ENCODE measurements around the gene AHNAK.
A peak's percentile ranks its signal among the peaks of the same experiment; 100 is the strongest.

AHNAK gene

GRCh38 chr11:62497132-62497801 lies 49.3 kb downstream of the AHNAK start:
- no peak overlapping the region for H3K4me3 ChIP-seq (ENCODE audit: low read depth, low read length)
- DNase-seq (ENCODE audit: low read depth): peak; percentile 50
- TF ChIP-seq CTCF (IDR thresholded peaks at IDR 0.05; ENCODE audit: control insufficient read depth, extremely low read depth, insufficient read depth): peak; percentile 93

- no peak for TF ChIP-seq CTCF (IDR thresholded peaks at IDR 0.05; ENCODE audit: control insufficient read depth, extremely low read depth, insufficient read depth)
- no peak overlapping the region for H3K4me3 ChIP-seq (ENCODE audit: low read depth, low read length)
- no peak for DNase-seq (ENCODE audit: low read depth)
Observed at GRCh38 chr11:62496676-62497075, 49.9 kb downstream of the AHNAK start.

- no peak overlapping the region for H3K4me3 ChIP-seq (ENCODE audit: low read depth, low read length)
- DNase-seq (ENCODE audit: low read depth): no peak
- no peak for TF ChIP-seq CTCF (IDR thresholded peaks at IDR 0.05; ENCODE audit: control insufficient read depth, extremely low read depth, insufficient read depth)
Observed at GRCh38 chr11:62494246-62494645, 52.4 kb downstream of the AHNAK start.

- DNase-seq (ENCODE audit: low read depth): no peak
- TF ChIP-seq CTCF (IDR thresholded peaks at IDR 0.05; ENCODE audit: control insufficient read depth, extremely low read depth, insufficient read depth): no peak
- no peak overlapping the region for H3K4me3 ChIP-seq (ENCODE audit: low read depth, low read length)
Observed at GRCh38 chr11:62493801-62494200, 52.8 kb downstream of the AHNAK start.

- DNase-seq (ENCODE audit: low read depth): no peak
- H3K4me3 ChIP-seq (ENCODE audit: low read depth, low read length): no peak overlapping the region
- TF ChIP-seq CTCF (IDR thresholded peaks at IDR 0.05; ENCODE audit: control insufficient read depth, extremely low read depth, insufficient read depth): no peak
Observed at GRCh38 chr11:62492586-62492985, 54.0 kb downstream of the AHNAK start.

GRCh38 chr11:62491571-62492329 lies 54.9 kb downstream of the AHNAK start:
- no peak for TF ChIP-seq CTCF (IDR thresholded peaks at IDR 0.05; ENCODE audit: control insufficient read depth, extremely low read depth, insufficient read depth)
- no peak for DNase-seq (ENCODE audit: low read depth)
- H3K4me3 ChIP-seq (ENCODE audit: low read depth, low read length): no peak overlapping the region

Measured in LNCaP clone FGC (cell line).